HUES6 (cell line): Measurements from ENCODE around the gene DPP3.
A peak's percentile ranks its signal among the peaks of the same experiment; 100 is the strongest.

ENCODE experiments used
- H3K27ac ChIP-seq: 2 replicates; pipeline ENCODE4 v1.7.0; 2013; ENCODE audit warnings: low read depth, mild to moderate bottlenecking, low read length, inconsistent platforms
- H3K27me3 ChIP-seq: 2 replicates; pipeline ENCODE4 v1.6.1; 2013; ENCODE audit warnings: low read length; ENCODE audit not compliant: control insufficient read depth, insufficient read depth
- H3K36me3 ChIP-seq: 2 replicates; pipeline ENCODE4 v1.6.1; 2013; ENCODE audit warnings: low read length; ENCODE audit not compliant: control insufficient read depth, insufficient read depth
- H3K4me1 ChIP-seq: 2 replicates; pipeline ENCODE4 v1.6.1; 2013; ENCODE audit warnings: low read length; ENCODE audit not compliant: control insufficient read depth, insufficient read depth
- H3K4me3 ChIP-seq: 2 replicates; pipeline ENCODE4 v1.5.1; 2013; ENCODE audit warnings: low read depth, low read length
- H3K9ac ChIP-seq: one replicate; pipeline ENCODE4 v1.6.1; 2013; ENCODE audit warnings: mild to moderate bottlenecking, low read length
- H3K9me3 ChIP-seq: 2 replicates; pipeline ENCODE4 v1.6.1; 2013; ENCODE audit warnings: low read depth, low read length; ENCODE audit not compliant: control insufficient read depth, insufficient read depth

Gene DPP3

DNA sequence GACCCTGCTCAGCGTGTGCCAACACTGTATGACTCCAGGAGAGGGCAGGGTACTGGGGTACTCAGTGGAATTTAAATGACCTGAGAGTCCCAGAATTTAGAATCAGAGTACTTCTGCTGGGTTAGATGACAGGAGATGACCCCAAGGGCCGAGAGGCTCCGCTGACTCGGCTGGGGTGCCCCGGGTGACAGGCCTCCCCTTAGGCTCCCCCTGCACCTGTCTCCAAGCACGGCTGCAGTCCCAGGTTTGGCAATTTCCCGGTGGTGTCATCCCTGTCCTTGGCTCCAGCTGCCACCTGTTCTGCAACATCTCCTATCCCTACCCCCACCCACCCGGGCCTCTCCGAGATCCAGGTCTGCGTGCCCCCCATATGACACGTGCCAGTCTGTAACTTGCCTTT lies 67.8 kb downstream of the DPP3 start:
- H3K9me3 ChIP-seq: no peaks in the 10 kb centered on the region
- no peak overlapping the region for H3K27ac ChIP-seq
- H3K36me3 ChIP-seq: peaks cover 7% of the 10 kb centered on the region
- no peaks in the 10 kb centered on the region for H3K27me3 ChIP-seq
- no peak overlapping the region for H3K9ac ChIP-seq
- H3K4me3 ChIP-seq: peak overlapping the region; percentile 85
- H3K4me1 ChIP-seq: peaks cover 33% of the 10 kb centered on the region

DNA sequence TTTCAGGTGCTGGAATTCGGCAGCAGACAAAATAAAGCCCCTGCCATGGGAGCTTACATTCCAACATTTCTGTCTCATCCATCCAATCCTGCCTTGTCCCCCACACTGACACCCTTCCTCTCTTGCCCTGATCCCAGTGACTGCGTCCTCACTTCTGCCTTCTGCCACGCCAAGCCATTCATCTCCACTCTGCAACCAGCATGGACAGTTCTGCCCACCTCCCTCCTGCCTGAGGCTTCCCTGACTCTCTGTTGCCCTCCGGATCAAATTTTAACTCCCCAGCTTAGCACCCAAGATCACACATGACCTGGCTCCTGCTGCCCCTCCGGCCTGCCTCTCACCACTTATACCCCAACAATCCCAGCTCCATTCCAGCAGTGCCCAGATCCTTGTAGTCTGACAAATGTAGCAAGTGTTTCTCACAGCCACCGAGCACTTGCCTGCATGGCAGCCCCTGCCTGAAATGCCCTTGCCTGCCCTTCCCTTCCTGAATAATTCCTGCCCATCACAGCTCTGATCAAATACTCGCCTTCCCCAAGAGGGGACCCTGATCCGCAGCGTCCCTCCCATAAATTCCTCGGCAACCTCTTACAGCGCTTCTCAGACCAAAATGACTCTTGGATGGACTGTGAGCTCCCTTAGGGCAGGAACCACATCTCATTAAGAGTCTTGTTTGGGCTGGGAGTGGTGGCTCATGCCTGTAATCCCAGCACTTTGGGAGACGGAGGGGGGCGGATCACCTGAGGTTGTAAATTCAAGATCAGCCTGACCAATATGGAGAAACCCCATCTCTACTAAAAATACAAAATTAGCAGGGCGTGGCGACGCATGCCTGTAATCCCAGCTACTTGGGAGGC lies 68.8 kb downstream of the DPP3 start:
- peaks cover 9% of the 10 kb centered on the region for H3K36me3 ChIP-seq

DNA sequence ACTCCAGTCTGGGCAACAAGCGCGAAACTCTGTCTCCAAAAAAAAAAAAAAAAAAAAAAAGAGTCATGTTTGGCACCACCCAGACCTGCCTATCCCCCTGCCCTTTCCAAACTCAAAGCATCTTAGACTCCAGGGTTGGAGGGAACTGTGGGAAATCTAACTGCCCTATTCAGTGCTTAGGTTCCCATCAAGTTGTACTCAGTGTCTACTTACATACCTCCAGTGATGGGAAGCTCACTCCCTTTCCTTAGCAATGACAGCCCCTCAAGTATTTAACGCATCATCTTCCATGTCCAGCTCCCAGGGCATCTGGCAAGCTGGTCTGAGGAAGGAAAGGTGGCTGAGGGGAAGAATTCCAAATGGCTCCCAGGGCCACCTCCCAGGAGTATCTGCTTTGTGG lies 69.5 kb downstream of the DPP3 start:
- Histone ChIP-seq H3K27ac (no peak overlapping the region), H3K9me3 (no peaks in the 10 kb centered on the region), H3K36me3 (peaks cover 16% of the 10 kb centered on the region), H3K27me3 (no peaks in the 10 kb centered on the region), H3K4me3 (no peak overlapping the region), H3K9ac (no peak overlapping the region), H3K4me1 (peaks cover 18% of the 10 kb centered on the region)

More for the DNA sequence above, 68.8 kb downstream of the DPP3 start:
- H3K9ac ChIP-seq: no peak overlapping the region
- no peaks in the 10 kb centered on the region for H3K9me3 ChIP-seq
- H3K4me3 ChIP-seq: no peak overlapping the region
- H3K27me3 ChIP-seq: no peaks in the 10 kb centered on the region
- H3K27ac ChIP-seq: no peak overlapping the region
- peaks cover 23% of the 10 kb centered on the region for H3K4me1 ChIP-seq

DNA sequence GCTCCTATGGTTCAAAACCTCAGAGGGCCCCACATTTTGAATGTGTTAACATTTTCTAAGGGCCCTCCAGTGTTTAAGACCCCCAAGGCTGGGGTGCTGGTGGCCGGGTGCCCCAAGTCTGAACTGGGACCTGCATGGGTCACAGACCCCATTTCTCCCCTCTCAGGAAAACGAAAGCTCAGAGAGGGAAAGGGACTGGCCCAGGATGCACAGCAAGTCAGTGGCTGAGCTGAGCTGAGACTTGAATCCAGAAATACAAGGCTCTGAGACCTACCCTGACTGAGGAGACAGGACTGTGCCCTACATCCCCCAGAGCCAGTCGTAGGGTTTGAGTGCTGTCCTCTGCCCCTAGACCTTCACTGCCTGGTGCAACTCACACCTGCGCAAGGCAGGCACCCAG lies 70.7 kb downstream of the DPP3 start:
- H3K4me3 ChIP-seq: no peak overlapping the region
- no peaks in the 10 kb centered on the region for H3K27me3 ChIP-seq
- peaks cover 18% of the 10 kb centered on the region for H3K4me1 ChIP-seq
- H3K9me3 ChIP-seq: no peaks in the 10 kb centered on the region
- H3K36me3 ChIP-seq: peaks cover 26% of the 10 kb centered on the region
- no peak overlapping the region for H3K9ac ChIP-seq
- H3K27ac ChIP-seq: no peak overlapping the region

DNA sequence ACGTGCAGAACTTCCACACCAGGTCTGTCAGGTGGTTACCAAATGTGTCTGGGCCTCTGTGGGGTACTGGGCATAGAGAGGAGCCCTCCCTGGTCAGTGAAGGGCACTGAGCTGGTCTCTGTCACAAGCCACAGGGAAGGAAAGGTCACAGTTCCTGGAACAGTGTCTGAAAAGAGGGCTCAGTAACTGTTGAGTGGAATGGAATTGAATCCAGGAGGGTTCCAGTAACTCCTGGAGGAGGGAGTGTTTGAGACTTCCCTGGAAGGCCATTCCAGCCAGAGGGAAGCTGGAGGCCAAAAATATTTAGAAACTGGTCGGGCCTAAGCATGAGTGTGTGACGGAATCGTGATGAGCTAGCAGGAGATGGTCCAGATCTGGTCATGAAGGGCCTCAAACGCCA lies 74.4 kb downstream of the DPP3 start:
- peaks cover 5% of the 10 kb centered on the region for H3K4me1 ChIP-seq
- H3K27me3 ChIP-seq: no peaks in the 10 kb centered on the region
- no peaks in the 10 kb centered on the region for H3K9me3 ChIP-seq
- no peak overlapping the region for H3K27ac ChIP-seq
- H3K9ac ChIP-seq: no peak overlapping the region
- H3K4me3 ChIP-seq: no peak overlapping the region
- H3K36me3 ChIP-seq: peaks cover 52% of the 10 kb centered on the region

DNA sequence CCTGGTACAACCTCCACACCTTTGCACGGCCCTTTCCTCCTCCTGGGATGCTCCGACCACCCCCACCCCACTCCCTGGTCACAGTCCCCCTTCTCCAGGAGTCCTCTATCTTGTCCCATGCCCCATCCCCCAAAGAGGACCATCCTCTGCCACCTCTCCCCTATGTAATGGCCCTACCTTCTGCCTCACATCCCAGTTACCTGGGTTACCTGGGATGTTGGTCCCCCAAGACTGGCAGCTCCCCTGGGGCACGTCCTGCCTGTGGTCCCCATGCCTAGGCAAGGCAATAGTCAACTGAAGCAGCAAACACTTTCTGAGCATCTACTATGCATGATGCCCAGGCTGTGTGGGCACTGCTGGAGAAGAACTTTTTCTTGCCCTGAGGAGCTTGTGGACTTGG lies 75.2 kb downstream of the DPP3 start:
- Histone ChIP-seq H3K9ac (no peak overlapping the region), H3K4me3 (no peak overlapping the region), H3K27me3 (no peaks in the 10 kb centered on the region), H3K36me3 (peaks cover 57% of the 10 kb centered on the region), H3K4me1 (peaks cover 5% of the 10 kb centered on the region), H3K9me3 (no peaks in the 10 kb centered on the region), H3K27ac (no peak overlapping the region)

DNA sequence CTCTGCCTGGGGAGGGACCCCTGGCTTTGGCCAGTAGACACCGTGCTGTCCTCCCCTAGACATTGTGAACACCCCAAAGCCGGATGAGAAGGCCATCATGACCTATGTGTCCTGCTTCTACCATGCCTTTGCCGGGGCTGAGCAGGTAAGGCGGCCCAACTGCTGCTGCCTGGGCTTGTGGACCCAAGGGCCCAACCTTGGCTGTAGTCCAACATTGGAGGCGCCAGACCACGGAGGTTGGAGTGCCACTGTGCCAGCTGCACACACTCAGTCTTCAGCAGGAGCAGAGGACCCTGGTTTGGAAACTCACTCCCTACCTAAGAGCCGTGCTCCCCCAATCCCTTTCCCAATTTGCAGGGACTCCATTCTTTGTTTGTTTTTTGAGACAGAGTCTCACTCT lies 75.9 kb downstream of the DPP3 start:
- H3K4me1 ChIP-seq: peaks cover 5% of the 10 kb centered on the region
- peaks cover 62% of the 10 kb centered on the region for H3K36me3 ChIP-seq
- H3K4me3 ChIP-seq: no peak overlapping the region
- no peaks in the 10 kb centered on the region for H3K27me3 ChIP-seq
- no peak overlapping the region for H3K9ac ChIP-seq
- no peak overlapping the region for H3K27ac ChIP-seq
- no peaks in the 10 kb centered on the region for H3K9me3 ChIP-seq

DNA sequence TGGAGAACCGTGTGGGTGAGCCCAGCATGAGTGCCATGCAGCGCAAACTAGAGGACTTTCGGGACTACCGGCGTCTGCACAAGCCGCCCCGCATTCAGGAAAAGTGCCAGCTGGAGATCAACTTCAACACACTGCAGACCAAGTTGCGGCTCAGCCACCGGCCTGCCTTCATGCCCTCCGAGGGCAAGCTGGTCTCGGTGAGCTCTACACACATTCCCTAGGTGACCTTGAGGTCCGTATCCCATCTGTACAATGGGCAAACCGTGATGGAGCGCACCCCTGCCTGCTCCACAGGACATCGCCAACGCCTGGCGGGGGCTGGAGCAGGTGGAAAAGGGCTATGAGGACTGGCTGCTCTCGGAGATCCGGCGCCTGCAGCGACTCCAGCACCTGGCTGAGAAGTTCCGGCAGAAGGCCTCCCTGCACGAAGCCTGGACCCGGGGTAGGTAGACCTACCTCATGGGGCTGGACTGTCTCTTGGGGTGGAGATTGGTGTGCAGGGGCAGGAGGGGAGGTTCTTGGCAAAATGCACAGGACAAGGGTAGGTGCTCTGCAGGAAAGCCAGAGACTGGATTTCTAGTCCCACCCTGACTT lies 77.6 kb downstream of the DPP3 start:
- H3K36me3 ChIP-seq: peaks cover 74% of the 10 kb centered on the region
- no peak overlapping the region for H3K9ac ChIP-seq
- no peaks in the 10 kb centered on the region for H3K9me3 ChIP-seq
- no peak overlapping the region for H3K27ac ChIP-seq
- peaks cover 5% of the 10 kb centered on the region for H3K4me1 ChIP-seq
- no peak overlapping the region for H3K4me3 ChIP-seq
- H3K27me3 ChIP-seq: no peaks in the 10 kb centered on the region
